HL-60 (cell line): ENCODE data around the gene DNAI2.

ENCODE experiments used
- DNase-seq, 2 experiments: peaks; one replicate each; pipeline ENCODE4 v3.0.0-alpha.2; 2010 to 2020; ENCODE audit warnings: low read depth in 1 of 2, low spot score in 1 of 2
- H3K27ac ChIP-seq: fragments of 250-450 bp; sonication (Bioruptor Pico); replicated peaks from 2 replicates; pipeline ENCODE4 v1.5.1; 2020; ENCODE audit warnings: mild to moderate bottlenecking, moderate library complexity
- H3K27me3 ChIP-seq: fragments of 250-450 bp; sonication (Bioruptor Pico); 2 replicates; pipeline ENCODE4 v1.5.1; 2021; ENCODE audit warnings: mild to moderate bottlenecking, moderate library complexity; ENCODE audit not compliant: insufficient read depth, poor library complexity, severe bottlenecking
- H3K4me3 ChIP-seq: replicated peaks from 2 replicates; pipeline ENCODE4 v1.5.1; 2011; ENCODE audit warnings: mild to moderate bottlenecking, control low read depth, low read length; ENCODE audit not compliant: insufficient read depth
- GABPA ChIP-seq: IDR thresholded peaks from 2 replicates; pipeline ENCODE4 v1.6.1; 2012; ENCODE audit warnings: low read depth
- POLR2AphosphoS5 ChIP-seq: IDR thresholded peaks from 2 replicates; pipeline ENCODE4 v1.6.1; 2012; ENCODE audit warnings: low read depth
- SPI1 ChIP-seq: IDR thresholded peaks from 2 replicates; pipeline ENCODE4 v1.6.1; 2012; ENCODE audit warnings: low read depth, mild to moderate bottlenecking, borderline replicate concordance
- TF ChIP-seq, protein P1 (sequence below): IDR thresholded peaks from one replicate; pipeline ENCODE4 v1.5.1; 2011; ENCODE audit warnings: low read length, control low read depth, inconsistent platforms; ENCODE audit not compliant: insufficient read depth
- TF ChIP-seq, protein P2 (sequence below): IDR thresholded peaks from 2 replicates; pipeline ENCODE4 v1.6.1; 2012; ENCODE audit warnings: low read depth; ENCODE audit not compliant: insufficient replicate concordance

Gene DNAI2

DNA sequence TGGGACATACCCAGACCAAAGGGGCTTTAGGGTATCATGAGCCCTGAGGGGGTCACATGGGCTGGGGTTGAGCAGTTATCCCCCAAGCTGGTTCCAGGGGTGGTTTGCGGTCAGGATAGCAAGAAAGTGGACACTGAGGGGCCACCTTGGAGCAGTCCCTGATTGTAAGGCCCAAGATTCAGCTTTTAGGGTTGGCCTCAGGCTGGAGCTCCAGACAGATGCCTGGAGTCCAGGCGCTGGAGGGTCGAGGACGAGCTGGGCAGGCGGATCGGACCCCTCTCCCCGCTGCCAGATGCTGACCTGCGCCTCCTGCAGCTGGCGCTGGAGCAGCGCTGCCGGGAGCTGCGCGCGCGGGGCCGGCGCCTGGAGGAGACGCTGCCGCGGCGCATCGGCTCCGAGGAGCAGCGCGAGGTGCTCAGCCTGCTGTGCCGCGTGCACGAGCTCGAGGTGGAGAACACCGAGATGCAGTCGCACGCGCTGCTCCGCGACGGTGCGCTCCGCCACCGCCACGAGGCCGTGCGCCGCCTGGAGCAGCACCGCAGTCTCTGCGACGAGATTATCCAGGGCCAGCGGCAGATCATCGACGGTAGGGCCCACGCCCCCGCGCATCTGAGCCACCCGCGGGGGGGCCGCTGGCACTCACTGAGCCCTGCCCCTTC is 77.6 kb downstream of the DNAI2 start:
- Histone ChIP-seq H3K27me3 (peaks cover 57% of the 10 kb centered on the region), H3K27ac (no peak overlapping the region), H3K4me3 (no peak overlapping the region)
- peak in 1 of 2 experiments; percentile 16 for DNase-seq
- TF ChIP-seq GABPA (no peak), POLR2AphosphoS5 (no peak), SPI1 (no peak)
- TF ChIP-seq, protein P1, sequence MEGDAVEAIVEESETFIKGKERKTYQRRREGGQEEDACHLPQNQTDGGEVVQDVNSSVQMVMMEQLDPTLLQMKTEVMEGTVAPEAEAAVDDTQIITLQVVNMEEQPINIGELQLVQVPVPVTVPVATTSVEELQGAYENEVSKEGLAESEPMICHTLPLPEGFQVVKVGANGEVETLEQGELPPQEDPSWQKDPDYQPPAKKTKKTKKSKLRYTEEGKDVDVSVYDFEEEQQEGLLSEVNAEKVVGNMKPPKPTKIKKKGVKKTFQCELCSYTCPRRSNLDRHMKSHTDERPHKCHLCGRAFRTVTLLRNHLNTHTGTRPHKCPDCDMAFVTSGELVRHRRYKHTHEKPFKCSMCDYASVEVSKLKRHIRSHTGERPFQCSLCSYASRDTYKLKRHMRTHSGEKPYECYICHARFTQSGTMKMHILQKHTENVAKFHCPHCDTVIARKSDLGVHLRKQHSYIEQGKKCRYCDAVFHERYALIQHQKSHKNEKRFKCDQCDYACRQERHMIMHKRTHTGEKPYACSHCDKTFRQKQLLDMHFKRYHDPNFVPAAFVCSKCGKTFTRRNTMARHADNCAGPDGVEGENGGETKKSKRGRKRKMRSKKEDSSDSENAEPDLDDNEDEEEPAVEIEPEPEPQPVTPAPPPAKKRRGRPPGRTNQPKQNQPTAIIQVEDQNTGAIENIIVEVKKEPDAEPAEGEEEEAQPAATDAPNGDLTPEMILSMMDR: no peak
- TF ChIP-seq, protein P2, sequence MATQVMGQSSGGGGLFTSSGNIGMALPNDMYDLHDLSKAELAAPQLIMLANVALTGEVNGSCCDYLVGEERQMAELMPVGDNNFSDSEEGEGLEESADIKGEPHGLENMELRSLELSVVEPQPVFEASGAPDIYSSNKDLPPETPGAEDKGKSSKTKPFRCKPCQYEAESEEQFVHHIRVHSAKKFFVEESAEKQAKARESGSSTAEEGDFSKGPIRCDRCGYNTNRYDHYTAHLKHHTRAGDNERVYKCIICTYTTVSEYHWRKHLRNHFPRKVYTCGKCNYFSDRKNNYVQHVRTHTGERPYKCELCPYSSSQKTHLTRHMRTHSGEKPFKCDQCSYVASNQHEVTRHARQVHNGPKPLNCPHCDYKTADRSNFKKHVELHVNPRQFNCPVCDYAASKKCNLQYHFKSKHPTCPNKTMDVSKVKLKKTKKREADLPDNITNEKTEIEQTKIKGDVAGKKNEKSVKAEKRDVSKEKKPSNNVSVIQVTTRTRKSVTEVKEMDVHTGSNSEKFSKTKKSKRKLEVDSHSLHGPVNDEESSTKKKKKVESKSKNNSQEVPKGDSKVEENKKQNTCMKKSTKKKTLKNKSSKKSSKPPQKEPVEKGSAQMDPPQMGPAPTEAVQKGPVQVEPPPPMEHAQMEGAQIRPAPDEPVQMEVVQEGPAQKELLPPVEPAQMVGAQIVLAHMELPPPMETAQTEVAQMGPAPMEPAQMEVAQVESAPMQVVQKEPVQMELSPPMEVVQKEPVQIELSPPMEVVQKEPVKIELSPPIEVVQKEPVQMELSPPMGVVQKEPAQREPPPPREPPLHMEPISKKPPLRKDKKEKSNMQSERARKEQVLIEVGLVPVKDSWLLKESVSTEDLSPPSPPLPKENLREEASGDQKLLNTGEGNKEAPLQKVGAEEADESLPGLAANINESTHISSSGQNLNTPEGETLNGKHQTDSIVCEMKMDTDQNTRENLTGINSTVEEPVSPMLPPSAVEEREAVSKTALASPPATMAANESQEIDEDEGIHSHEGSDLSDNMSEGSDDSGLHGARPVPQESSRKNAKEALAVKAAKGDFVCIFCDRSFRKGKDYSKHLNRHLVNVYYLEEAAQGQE: no peak

DNA sequence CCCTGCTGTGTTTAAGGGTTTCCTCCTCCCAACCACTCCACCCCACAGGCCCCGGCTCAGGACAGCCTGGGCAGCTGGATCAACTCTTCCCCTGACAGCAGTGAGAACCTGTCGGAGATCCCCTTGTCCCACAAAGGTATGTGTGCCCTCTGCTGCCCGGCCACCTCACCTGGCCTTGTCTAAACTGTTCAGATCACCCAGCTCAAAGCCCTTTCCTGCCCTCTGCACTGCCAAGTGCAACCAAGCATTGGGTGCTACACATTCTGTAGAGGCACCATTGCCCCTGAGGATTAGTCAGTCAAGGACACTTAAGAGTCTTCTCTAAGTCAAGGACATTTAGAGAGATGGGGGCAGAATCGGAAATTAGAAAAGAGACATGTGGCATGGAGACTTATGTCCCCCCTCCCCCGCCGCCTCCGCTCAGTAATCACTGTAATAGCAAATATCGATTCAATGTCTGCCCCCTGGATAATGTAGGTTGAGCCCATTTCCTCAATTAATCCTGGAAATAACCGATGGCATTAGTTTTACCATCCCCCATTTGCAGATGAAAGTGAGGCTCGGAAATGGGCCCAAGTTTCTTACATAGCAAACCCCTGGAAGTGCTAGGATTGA is 79.5 kb downstream of the DNAI2 start:
- Histone ChIP-seq H3K27me3 (peaks cover 62% of the 10 kb centered on the region), H3K27ac (no peak overlapping the region), H3K4me3 (no peak overlapping the region)
- TF ChIP-seq SPI1: no peak
- TF ChIP-seq POLR2AphosphoS5: no peak
- TF ChIP-seq, protein P2: no peak
- no peak for TF ChIP-seq GABPA
- TF ChIP-seq, protein P1: no peak
- DNase-seq: no peak

DNA sequence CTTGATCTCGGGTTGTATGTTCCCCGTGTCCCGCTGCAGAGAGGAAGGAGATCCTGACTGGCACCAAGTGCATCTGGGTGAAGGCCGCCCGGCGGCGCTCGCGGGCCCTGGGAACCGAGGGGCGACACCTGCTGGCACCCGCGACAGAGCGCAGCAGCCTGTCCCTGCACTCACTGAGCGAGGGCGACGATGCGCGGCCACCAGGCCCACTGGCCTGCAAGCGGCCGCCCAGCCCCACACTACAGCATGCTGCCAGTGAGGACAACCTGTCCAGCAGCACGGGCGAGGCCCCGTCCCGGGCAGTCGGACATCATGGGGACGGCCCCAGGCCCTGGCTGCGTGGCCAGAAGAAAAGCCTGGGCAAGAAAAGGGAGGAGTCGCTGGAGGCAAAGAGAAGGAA is 80.1 kb downstream of the DNAI2 start:
- Histone ChIP-seq H3K27me3 (peaks cover 63% of the 10 kb centered on the region), H3K27ac (no peak overlapping the region), H3K4me3 (no peak overlapping the region)
- DNase-seq: peak; percentile 64 to 77
- TF ChIP-seq, protein P1: peak; percentile 99
- TF ChIP-seq, protein P2: no peak
